ENCODE data around the gene FBN1.

The FBN1 gene

GRCh38 chr15:48381861-48382260, 263.6 kb downstream of the FBN1 start:
- no peak overlapping the region for H3K4me3 ChIP-seq (ENCODE audit: low read length)
- TF ChIP-seq ZNF274 (IDR thresholded peaks at IDR 0.05; ENCODE audit: low read depth, low read length), result no peak

GRCh38 chr15:48380198-48380597, 265.3 kb downstream of the FBN1 start:
- H3K4me3 ChIP-seq (ENCODE audit: low read length), result no peak overlapping the region
- TF ChIP-seq ZNF274 (IDR thresholded peaks at IDR 0.05; ENCODE audit: low read depth, low read length), result no peak

GRCh38 chr15:48375767-48376166, 269.7 kb downstream of the FBN1 start:
- TF ChIP-seq ZNF274 (IDR thresholded peaks at IDR 0.05; ENCODE audit: low read depth, low read length), result no peak
- no peak overlapping the region for H3K4me3 ChIP-seq (ENCODE audit: low read length)

- H3K4me3 ChIP-seq (ENCODE audit: low read length), result no peak overlapping the region
- no peak for TF ChIP-seq ZNF274 (IDR thresholded peaks at IDR 0.05; ENCODE audit: low read depth, low read length)
Measured at GRCh38 chr15:48374472-48374871, 271.0 kb downstream of the FBN1 start.

GRCh38 chr15:48373821-48374451, 271.6 kb downstream of the FBN1 start:
- H3K4me3 ChIP-seq (ENCODE audit: low read length), result no peak overlapping the region
- no peak for TF ChIP-seq ZNF274 (IDR thresholded peaks at IDR 0.05; ENCODE audit: low read depth, low read length)

- TF ChIP-seq ZNF274 (IDR thresholded peaks at IDR 0.05; ENCODE audit: low read depth, low read length), result no peak
Measured at GRCh38 chr15:48371961-48372360, 273.5 kb downstream of the FBN1 start.

GRCh38 chr15:48371550-48371949, 274.0 kb downstream of the FBN1 start:
- TF ChIP-seq ZNF274 (IDR thresholded peaks at IDR 0.05; ENCODE audit: low read depth, low read length), result no peak
- H3K4me3 ChIP-seq (ENCODE audit: low read length), result no peak overlapping the region

More at GRCh38 chr15:48371961-48372360, 273.5 kb downstream of the FBN1 start:
- no peak overlapping the region for H3K4me3 ChIP-seq (ENCODE audit: low read length)

- H3K4me3 ChIP-seq (ENCODE audit: low read length), result no peak overlapping the region
- no peak for TF ChIP-seq ZNF274 (IDR thresholded peaks at IDR 0.05; ENCODE audit: low read depth, low read length)
Measured at GRCh38 chr15:48370460-48370859, 275.0 kb downstream of the FBN1 start.

- H3K4me3 ChIP-seq (ENCODE audit: low read length), result no peak overlapping the region
- no peak for TF ChIP-seq ZNF274 (IDR thresholded peaks at IDR 0.05; ENCODE audit: low read depth, low read length)
Measured at GRCh38 chr15:48367483-48367882, 278.0 kb downstream of the FBN1 start.

- no peak for TF ChIP-seq ZNF274 (IDR thresholded peaks at IDR 0.05; ENCODE audit: low read depth, low read length)
- H3K4me3 ChIP-seq (ENCODE audit: low read length), result no peak overlapping the region
Measured at GRCh38 chr15:48366584-48367312, 278.8 kb downstream of the FBN1 start.

- no peak for TF ChIP-seq ZNF274 (IDR thresholded peaks at IDR 0.05; ENCODE audit: low read depth, low read length)
- H3K4me3 ChIP-seq (ENCODE audit: low read length), result no peak overlapping the region
Measured at GRCh38 chr15:48365575-48365974, 279.9 kb downstream of the FBN1 start.

- no peak overlapping the region for H3K4me3 ChIP-seq (ENCODE audit: low read length)
- no peak for TF ChIP-seq ZNF274 (IDR thresholded peaks at IDR 0.05; ENCODE audit: low read depth, low read length)
Measured at GRCh38 chr15:48363474-48363873, 282.0 kb downstream of the FBN1 start.

GRCh38 chr15:48361685-48362084, 283.8 kb downstream of the FBN1 start:
- no peak overlapping the region for H3K4me3 ChIP-seq (ENCODE audit: low read length)
- no peak for TF ChIP-seq ZNF274 (IDR thresholded peaks at IDR 0.05; ENCODE audit: low read depth, low read length)

- no peak overlapping the region for H3K4me3 ChIP-seq (ENCODE audit: low read length)
- TF ChIP-seq ZNF274 (IDR thresholded peaks at IDR 0.05; ENCODE audit: low read depth, low read length), result no peak
Measured at GRCh38 chr15:48360841-48361240, 284.7 kb downstream of the FBN1 start.
